Gastroesophageal sphincter (tissue), 4 donors: ENCODE results near the gene CHDH. TPM values are rescaled to one million over a fixed set of nuclear protein-coding genes. Genes with fewer than 3 reads are reported as not detected.

Experiments used
- ATAC-seq: fragments of 150-250 bp; one replicate; pipeline ENCODE4 v1.9.1; 2016; ENCODE audit warnings: mild to moderate bottlenecking, moderate library complexity
- H3K27ac ChIP-seq, 4 donors: fragments of 200-600 bp; sonication (generic) in 3 of 4; 1 replicate in 3 of 4; 2 replicates in 1 of 4; pipeline ENCODE4 v1.5.1; 2016 to 2019
- H3K27me3 ChIP-seq: fragments of 200-600 bp; sonication (generic); one replicate; pipeline ENCODE4 v1.5.1; 2019
- H3K36me3 ChIP-seq, 2 donors: fragments of 200-600 bp; sonication (generic); one replicate each; pipeline ENCODE4 v1.5.1; 2019; ENCODE audit warnings: control low read depth in 1 of 2
- H3K4me1 ChIP-seq, 3 donors: fragments of 200-600 bp; sonication (generic); 1 replicate in 2 of 3; 2 replicates in 1 of 3; pipeline ENCODE4 v1.5.1; 2016 to 2019; ENCODE audit warnings: control low read depth in 2 of 3
- H3K4me3 ChIP-seq, 2 donors: fragments of 200-600 bp; sonication (generic); one replicate each; pipeline ENCODE4 v1.5.1; 2019; ENCODE audit warnings: mild to moderate bottlenecking in 1 of 2, moderate library complexity in 1 of 2
- H3K9me3 ChIP-seq, 3 donors: fragments of 200-600 bp; sonication (generic); one replicate each; pipeline ENCODE4 v1.5.1; 2017 to 2019; ENCODE audit warnings: control low read depth in 2 of 3
- CTCF ChIP-seq, 4 experiments: fragments of 200-600 bp in 2 of 4; fragments of 450-650 bp in 2 of 4; sonication (generic) in 1 of 4; IDR thresholded peaks; one replicate each; pipeline ENCODE4 v1.5.1; 2017 to 2019; ENCODE audit warnings: antibody characterized with exemption in 4 of 4, mild to moderate bottlenecking in 2 of 4, moderate library complexity in 2 of 4
- EP300 ChIP-seq: sonication (generic); formaldehyde crosslinking; IDR thresholded peaks from one replicate; pipeline ENCODE4 v1.6.1; 2017; ENCODE audit warnings: antibody characterized with exemption, mild to moderate bottlenecking
- POLR2A ChIP-seq, 2 donors: fragments of 450-650 bp; IDR thresholded peaks; one replicate each; pipeline ENCODE4 v1.6.1; 2017; ENCODE audit warnings: antibody characterized with exemption in 2 of 2, mild to moderate bottlenecking in 2 of 2, moderate library complexity in 1 of 2
- POLR2AphosphoS5 ChIP-seq: sonication (generic); formaldehyde crosslinking; IDR thresholded peaks from one replicate; pipeline ENCODE4 v1.6.1; 2017; ENCODE audit warnings: antibody characterized with exemption
- WGBS, 2 donors: methylation state at CpG; one replicate each; pipeline ENCODE4 v1.1.5; 2018; ENCODE audit warnings: low coverage in 1 of 2; 5-methylcytosine and 5-hydroxymethylcytosine counted together
- total RNA-seq, 4 donors: library from RNA; depleted of rRNA; stranded (reverse); fragments of >200 nt; gene quantifications; one replicate each; pipeline ENCODE4 v1.1.0, GENCODE V29; 2016

Gene CHDH
- total RNA-seq, 4 donors from 2014 or later: 0.78 to 13.1 (median 4.0) TPM

- 91% methylated on average over 5 of the region's 14 CpGs; no CpG with 5 or more reads in 1 of the 2 donors for WGBS, 2 donors
- TF ChIP-seq POLR2A (IDR thresholded peaks at IDR 0.05) (no peak), EP300 (no peak), CTCF (IDR thresholded peaks at IDR 0.05) (no peak), POLR2AphosphoS5 (no peak)
- H3K36me3 ChIP-seq: peaks cover 0 to 18% of the 10 kb centered on the region in 2 donors
- H3K27me3 ChIP-seq: no peaks in the 10 kb centered on the region
- H3K27ac ChIP-seq: no peak overlapping the region
- ATAC-seq: no peak
- H3K9me3 ChIP-seq: no peaks in the 10 kb centered on the region
- no peaks in the 10 kb centered on the region for H3K4me1 ChIP-seq
- no peak overlapping the region for H3K4me3 ChIP-seq
Measured at GRCh38 chr3:53818221-53819162, 27.7 kb downstream of the CHDH start.

GRCh38 chr3:53817809-53818208 lies 28.4 kb downstream of the CHDH start:
- no peaks in the 10 kb centered on the region for H3K9me3 ChIP-seq
- 87% methylated on average over 8 of the region's 17 CpGs; no CpG with 5 or more reads in 1 of the 2 donors for WGBS, 2 donors

GRCh38 chr3:53817211-53817610 lies 29.0 kb downstream of the CHDH start:
- Histone ChIP-seq H3K9me3 (no peaks in the 10 kb centered on the region), H3K27ac (no peak overlapping the region), H3K4me3 (no peak overlapping the region), H3K36me3 (peaks cover 0 to 18% of the 10 kb centered on the region in 2 donors), H3K4me1 (no peaks in the 10 kb centered on the region), H3K27me3 (no peaks in the 10 kb centered on the region)
- no peak for ATAC-seq
- 90 to 100% methylated on average over 2 to 4 of the region's 6 CpGs for WGBS, 2 donors
- TF ChIP-seq CTCF (IDR thresholded peaks at IDR 0.05) (no peak), POLR2A (IDR thresholded peaks at IDR 0.05) (no peak), EP300 (no peak), POLR2AphosphoS5 (no peak)

More at GRCh38 chr3:53817809-53818208, 28.4 kb downstream of the CHDH start:
- Histone ChIP-seq H3K4me3 (no peak overlapping the region), H3K4me1 (no peaks in the 10 kb centered on the region), H3K27ac (no peak overlapping the region), H3K36me3 (peaks cover 0 to 18% of the 10 kb centered on the region in 2 donors), H3K27me3 (no peaks in the 10 kb centered on the region)
- ATAC-seq: no peak
- TF ChIP-seq EP300 (no peak), POLR2A (IDR thresholded peaks at IDR 0.05) (no peak), POLR2AphosphoS5 (no peak), CTCF (IDR thresholded peaks at IDR 0.05) (no peak)

GRCh38 chr3:53816425-53816824 lies 29.8 kb downstream of the CHDH start:
- Histone ChIP-seq H3K27me3 (no peaks in the 10 kb centered on the region), H3K9me3 (no peaks in the 10 kb centered on the region), H3K4me1 (no peaks in the 10 kb centered on the region), H3K4me3 (no peak overlapping the region), H3K27ac (no peak overlapping the region), H3K36me3 (peaks cover 0 to 18% of the 10 kb centered on the region in 2 donors)
- 68 to 95% methylated on average over 3 to 4 of the region's 4 CpGs for WGBS, 2 donors
- TF ChIP-seq POLR2A (IDR thresholded peaks at IDR 0.05): no peak
- no peak for TF ChIP-seq CTCF (IDR thresholded peaks at IDR 0.05)
- TF ChIP-seq POLR2AphosphoS5: no peak
- TF ChIP-seq EP300: no peak
- ATAC-seq: no peak

GRCh38 chr3:53815651-53816050 lies 30.6 kb downstream of the CHDH start:
- Histone ChIP-seq H3K4me1 (no peaks in the 10 kb centered on the region), H3K36me3 (peaks cover 0 to 18% of the 10 kb centered on the region in 2 donors)
- ATAC-seq: no peak

More at GRCh38 chr3:53815651-53816050, 30.6 kb downstream of the CHDH start:
- no peak for TF ChIP-seq EP300
- TF ChIP-seq CTCF (IDR thresholded peaks at IDR 0.05): no peak
- TF ChIP-seq POLR2A (IDR thresholded peaks at IDR 0.05): no peak
- TF ChIP-seq POLR2AphosphoS5: no peak
- Histone ChIP-seq H3K27ac (no peak overlapping the region), H3K9me3 (no peaks in the 10 kb centered on the region), H3K4me3 (no peak overlapping the region), H3K27me3 (no peaks in the 10 kb centered on the region)
- 93% methylated on average over 3 of the region's 7 CpGs; no CpG with 5 or more reads in 1 of the 2 donors for WGBS, 2 donors
